K562 (cell line): Measurements from ENCODE around the gene SLC25A45.

ENCODE experiments used
- MGA ChIP-seq: fragments of 450-650 bp; IDR thresholded peaks from 2 replicates; pipeline ENCODE4 v1.6.1; 2016; ENCODE audit warnings: mild to moderate bottlenecking, moderate library complexity
- RNF219 ChIP-seq: fragments of 250-450 bp; sonication (Bioruptor Pico); IDR thresholded peaks from 2 replicates; pipeline ENCODE4 v1.5.0; 2022; ENCODE audit warnings: mild to moderate bottlenecking
- STAT5A ChIP-seq: IDR thresholded peaks from 2 replicates; pipeline ENCODE4 v1.6.1; 2012; ENCODE audit warnings: low read length, inconsistent platforms, borderline replicate concordance
- ZNF184 ChIP-seq: sonication (generic); formaldehyde crosslinking; IDR thresholded peaks from 2 replicates; pipeline ENCODE4 v1.5.0; 2020; ENCODE audit warnings: missing genetic modification reagents
- ZNF224 ChIP-seq: sonication (generic); formaldehyde crosslinking; IDR thresholded peaks from 2 replicates; pipeline ENCODE4 v1.8.0; 2022; ENCODE audit warnings: mild to moderate bottlenecking, missing genetic modification reagents
- ZNF449 ChIP-seq: fragments of 250-450 bp; sonication (Bioruptor Pico); IDR thresholded peaks from 2 replicates; pipeline ENCODE4 v1.8.0; 2022; ENCODE audit warnings: moderate library complexity, mild to moderate bottlenecking, inconsistent platforms
- ZNF766 ChIP-seq: fragments of 200-800 bp; sonication (Bioruptor generic); conservative IDR thresholded peaks from 2 replicates; pipeline ENCODE4 v1.6.1; 2016; ENCODE audit warnings: missing genetic modification characterization, missing compliant biosample characterization
- TF ChIP-seq, protein P1 (sequence below): fragments of 250-450 bp; sonication (Bioruptor Pico); IDR thresholded peaks from 2 replicates; pipeline ENCODE4 v1.4.0; 2020; ENCODE audit warnings: mild to moderate bottlenecking
- TF ChIP-seq, protein P2 (sequence below): sonication (generic); formaldehyde crosslinking; IDR thresholded peaks from 2 replicates; pipeline ENCODE4 v1.8.0; 2022; ENCODE audit warnings: mild to moderate bottlenecking, missing genetic modification reagents, borderline replicate concordance

DNA sequence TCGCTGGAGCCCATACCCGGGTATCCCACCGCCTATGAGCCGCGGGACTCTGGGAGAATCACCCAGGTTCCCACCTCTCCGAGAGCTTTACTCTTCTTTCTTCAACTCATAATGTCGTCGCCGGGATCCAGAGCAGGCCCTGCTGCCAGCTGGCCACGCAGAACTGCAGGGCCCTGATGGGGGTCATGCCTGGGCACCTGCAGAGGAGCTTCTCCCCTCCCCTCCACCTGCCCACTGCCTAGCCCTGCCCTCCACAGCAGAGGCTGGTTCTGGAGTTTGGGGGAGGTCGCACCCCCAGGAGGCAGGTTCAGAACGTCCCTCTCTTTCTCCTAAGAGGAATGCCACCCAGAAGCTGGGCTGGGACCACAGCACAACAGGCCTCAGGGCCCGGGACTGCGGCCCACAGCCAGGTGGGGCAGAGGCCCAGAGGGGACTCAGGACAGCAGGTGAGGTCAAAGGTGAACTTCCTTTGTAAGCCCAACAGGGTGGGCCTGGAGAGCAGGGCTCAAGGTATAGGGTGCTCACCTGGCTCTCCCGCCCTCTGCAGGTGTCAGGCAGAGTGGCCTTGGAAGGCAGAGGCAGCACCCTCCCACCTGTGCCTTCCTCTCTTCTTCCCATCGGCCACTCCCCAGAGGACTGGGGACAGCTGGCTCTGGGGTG lies 1.9 kb downstream of the SLC25A45 start:
- TF ChIP-seq, protein P1, sequence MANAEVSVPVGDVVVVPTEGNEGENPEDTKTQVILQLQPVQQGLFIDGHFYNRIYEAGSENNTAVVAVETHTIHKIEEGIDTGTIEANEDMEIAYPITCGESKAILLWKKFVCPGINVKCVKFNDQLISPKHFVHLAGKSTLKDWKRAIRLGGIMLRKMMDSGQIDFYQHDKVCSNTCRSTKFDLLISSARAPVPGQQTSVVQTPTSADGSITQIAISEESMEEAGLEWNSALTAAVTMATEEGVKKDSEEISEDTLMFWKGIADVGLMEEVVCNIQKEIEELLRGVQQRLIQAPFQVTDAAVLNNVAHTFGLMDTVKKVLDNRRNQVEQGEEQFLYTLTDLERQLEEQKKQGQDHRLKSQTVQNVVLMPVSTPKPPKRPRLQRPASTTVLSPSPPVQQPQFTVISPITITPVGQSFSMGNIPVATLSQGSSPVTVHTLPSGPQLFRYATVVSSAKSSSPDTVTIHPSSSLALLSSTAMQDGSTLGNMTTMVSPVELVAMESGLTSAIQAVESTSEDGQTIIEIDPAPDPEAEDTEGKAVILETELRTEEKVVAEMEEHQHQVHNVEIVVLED (CRISPR knock-in tag): no peak
- no peak for TF ChIP-seq RNF219 (CRISPR knock-in tag)
- TF ChIP-seq, protein P2, sequence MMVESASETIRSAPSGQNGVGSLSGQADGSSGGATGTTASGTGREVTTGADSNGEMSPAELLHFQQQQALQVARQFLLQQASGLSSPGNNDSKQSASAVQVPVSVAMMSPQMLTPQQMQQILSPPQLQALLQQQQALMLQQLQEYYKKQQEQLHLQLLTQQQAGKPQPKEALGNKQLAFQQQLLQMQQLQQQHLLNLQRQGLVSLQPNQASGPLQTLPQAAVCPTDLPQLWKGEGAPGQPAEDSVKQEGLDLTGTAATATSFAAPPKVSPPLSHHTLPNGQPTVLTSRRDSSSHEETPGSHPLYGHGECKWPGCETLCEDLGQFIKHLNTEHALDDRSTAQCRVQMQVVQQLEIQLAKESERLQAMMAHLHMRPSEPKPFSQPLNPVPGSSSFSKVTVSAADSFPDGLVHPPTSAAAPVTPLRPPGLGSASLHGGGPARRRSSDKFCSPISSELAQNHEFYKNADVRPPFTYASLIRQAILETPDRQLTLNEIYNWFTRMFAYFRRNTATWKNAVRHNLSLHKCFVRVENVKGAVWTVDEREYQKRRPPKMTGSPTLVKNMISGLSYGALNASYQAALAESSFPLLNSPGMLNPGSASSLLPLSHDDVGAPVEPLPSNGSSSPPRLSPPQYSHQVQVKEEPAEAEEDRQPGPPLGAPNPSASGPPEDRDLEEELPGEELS: no peak
- no peak for TF ChIP-seq MGA
- TF ChIP-seq ZNF184 (CRISPR knock-in tag): no peak
- no peak for TF ChIP-seq STAT5A
- no peak for TF ChIP-seq ZNF766 (CRISPR knock-in tag)
- no peak for TF ChIP-seq ZNF224 (CRISPR knock-in tag)
- no peak for TF ChIP-seq ZNF449 (CRISPR knock-in tag)
